Suppressor macrophage treated with lipopolysaccharide for 4 hours (primary cell): ENCODE results near the gene COL4A4.
"Not testable (repeated sequence)": the region's sequence is repeated elsewhere in the genome, so short reads cannot be mapped to it uniquely, and the experiment has no call there.

Experiments
- DNase-seq: peaks from one replicate; pipeline ENCODE4 v3.0.0-alpha.2; 2020

Gene COL4A4

DNA sequence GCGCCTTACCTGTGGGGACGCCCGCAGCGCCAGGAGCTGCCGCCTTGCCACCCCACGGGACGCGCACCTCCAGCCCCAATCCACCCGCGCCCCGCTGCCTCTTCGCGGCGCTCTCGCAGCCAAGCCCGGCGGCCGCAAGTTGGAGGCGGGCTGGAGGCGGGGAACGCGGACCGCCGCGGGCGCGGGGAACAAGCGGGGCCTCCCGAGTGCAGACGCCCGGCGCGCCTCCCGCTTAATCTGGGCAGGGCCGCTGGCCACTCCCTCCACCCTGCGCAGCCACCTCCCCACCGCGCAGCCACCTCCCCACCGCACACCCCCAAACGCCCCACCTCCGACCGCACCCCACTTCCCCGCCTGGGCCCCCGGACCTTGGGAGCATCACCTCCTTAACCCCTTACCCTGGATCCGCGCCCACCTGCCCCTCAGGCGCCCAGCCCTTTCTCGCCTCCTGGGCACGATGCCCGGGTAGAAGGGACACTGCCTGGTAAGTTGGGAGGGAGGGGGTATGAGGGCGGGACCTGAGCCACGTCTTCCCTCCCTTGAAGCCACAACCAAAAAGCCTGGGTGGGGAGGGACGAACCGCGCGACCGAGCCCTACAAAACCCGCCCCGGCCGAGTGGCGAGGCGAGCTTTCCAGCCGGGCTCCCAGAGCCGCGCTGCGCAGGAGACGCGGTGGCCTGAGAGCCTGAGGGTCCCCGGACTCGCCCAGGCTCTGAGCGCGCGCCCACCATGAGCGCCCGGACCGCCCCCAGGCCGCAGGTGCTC is at the start of gene COL4A4, which contains the start of gene COL4A3:
Gene COL4A4 (minus strand): TSS at position 208 of the 765 bp plus-strand sequence. CDS start 16,722 bp downstream, outside the sequence.
Gene COL4A3 (plus strand): TSS at position 627 of the 765 bp plus-strand sequence. CDS start 103 bp downstream, at position 730.
- no peak for DNase-seq

DNA sequence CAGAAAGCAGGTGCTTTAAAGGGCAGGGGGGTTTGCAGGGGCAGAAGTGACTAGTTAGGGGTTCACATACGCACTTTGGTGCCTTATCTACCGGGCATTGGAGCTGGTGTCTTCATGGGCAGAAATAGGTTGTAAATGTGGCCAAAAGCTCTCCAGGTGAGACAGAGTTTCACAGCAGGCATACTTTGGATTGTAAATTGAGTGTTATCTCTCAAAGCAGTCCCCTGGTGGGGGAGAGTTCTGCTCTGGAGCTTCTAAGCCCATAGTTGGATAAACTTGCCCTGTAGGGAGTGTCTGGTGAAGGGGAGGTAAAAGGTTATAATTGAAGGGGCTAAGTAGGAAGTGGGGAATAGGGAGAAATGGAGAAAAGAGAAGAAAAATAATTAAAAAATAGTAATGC is 43.6 kb upstream of the COL4A4 start:
- no peak for DNase-seq

DNA sequence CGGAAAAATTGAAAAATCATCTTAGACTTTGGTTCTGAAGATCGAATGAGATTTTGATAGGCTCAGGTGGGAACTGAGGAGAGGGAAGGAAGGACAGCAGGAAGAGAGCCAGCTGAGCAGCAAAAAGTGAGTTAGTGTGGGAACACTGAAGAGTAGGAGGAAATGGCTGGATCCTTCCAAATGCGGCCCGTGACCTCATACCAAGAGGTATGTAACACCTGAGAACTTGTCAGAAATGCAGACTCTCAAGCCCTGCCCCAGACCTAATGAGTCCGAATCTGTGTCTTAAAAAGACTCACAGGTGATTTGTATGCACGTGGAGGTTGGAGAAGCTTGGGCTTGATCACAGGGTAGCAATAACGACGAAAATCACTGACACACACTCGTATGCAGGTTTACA is 42.4 kb upstream of the COL4A4 start:
- DNase-seq = no peak

DNA sequence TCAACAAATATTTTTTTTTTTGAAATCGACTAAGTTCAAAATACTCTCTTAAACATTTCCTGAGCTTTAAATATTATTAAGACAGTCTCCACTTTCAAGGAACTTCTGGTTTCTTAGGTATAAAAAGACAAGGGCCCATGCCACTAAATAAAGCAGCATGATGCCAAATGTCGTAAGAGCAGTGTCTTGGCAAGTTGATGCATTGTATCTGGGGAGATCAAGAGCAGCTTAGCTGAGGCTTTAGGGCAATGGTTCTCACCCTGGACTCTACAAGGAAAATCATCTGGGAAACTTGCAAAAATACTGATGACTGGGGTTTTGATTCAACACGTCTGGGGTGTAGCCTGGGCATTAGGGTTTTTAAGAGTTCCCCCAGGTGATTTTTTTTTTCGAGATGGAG is 41.7 kb upstream of the COL4A4 start:
- DNase-seq = no peak

DNA sequence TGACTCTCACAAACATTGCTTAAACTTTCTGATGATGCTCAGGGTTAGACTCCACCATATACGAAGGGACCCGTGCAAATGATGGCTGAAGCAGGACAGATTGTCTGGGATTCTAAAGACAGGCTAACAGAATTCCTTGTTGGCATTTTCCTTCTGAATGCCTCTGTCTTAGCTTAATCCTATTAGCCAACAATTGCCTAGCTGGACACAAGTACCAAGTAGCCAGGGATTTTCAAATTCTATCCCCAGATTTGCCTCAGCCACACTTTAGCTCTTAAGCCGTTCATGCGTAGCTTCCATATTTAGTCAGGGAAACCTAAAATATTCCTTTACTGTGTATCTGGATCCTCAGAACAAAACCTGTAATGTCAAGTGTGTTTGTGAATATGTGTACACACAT is 40.4 kb upstream of the COL4A4 start:
- no peak for DNase-seq

DNA sequence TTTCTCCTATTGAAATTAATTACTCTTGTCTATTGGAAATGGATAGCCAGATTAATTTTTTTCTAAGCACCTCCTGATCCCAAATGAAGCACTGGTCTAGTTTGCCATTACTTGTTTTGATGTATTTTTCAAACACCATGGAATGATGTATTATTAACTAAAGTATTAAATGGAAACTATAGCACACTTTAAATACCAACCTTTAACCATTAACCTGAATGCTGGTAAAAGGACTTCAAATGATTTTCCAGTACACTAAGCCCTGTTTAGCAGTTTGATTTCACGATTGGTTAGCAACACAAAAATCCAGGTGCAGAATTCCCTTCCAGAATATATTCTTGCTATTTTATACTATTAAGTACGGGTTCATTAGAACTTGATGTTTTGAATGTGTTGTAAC is 37.8 kb upstream of the COL4A4 start:
- no peak for DNase-seq

DNA sequence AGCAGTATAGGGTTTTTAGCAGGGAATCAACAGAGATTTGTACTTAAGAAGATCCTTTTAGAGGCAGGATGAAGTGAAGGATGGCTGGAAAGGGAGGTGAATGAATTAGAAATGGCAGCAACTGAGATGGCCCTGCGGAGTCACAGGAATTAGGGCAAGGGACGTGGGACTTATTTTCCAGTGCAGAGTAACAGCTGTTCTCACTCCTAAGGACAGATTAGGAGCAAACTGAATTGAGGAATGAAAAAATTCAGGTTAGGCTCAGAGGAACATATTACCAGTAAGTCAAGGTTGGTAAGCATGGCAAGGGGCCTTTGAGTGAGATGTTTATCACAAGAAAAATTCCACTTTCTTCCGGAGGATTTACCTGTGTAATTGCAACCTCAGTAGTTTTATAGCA is 34.9 kb upstream of the COL4A4 start:
- no peak for DNase-seq

DNA sequence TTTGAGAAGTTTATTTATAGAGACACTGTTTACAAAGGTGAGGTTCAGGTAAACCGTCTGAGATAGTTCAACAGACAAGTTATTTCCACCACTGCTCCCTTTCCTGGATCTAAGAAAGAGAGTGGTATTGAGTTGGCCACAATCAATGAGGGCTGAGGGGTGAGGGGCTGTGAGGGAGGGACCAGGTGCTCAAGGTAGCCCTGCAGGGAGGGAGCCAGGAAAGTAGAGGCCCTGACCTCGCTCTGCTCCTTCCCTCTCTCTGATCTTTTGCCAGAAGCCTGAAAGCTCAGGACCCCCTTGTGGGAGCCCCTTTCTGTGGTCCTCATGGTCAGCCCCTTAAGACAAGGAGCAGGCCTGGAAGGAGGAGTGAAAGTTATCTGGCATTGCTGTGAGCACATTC is 30.2 kb upstream of the COL4A4 start:
- no peak for DNase-seq

DNA sequence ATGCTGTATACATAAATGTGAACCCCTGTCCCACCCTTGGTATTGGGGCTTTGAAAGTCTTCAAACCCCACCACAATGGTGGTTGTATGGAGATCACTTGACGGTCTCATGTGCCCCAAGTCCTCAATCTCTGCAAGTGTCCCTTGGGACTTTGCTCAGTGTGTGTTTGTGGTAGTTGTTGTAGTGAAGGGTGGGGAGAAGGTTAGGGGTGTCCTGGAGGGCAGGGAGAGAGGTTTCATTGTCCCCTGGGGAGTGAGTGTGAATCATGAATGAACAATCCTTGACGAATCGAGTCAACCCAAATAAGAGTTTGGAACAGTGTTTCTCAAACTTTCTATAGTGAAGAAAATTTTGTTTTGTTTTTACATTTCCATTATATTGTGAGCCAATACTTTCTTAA is 28.5 kb upstream of the COL4A4 start:
- no peak for DNase-seq

DNA sequence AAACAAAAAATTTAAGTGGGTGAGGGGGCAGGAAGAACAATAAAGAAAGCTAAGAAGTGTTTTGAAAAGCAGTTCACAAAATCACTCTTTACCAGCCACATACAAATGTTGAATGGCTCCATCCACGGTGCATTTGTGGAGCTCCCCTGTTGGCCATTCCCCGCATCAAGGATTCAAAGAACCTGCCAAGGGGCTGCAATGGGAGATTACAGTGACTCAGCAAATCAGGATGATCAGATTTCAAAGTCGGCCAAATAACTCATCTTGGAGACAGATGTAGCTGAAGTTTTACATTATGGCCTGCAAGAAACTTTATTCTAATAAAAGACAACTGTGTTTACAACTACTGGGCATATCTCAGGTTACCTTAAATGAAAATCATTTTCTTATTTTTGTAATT is 27.4 kb upstream of the COL4A4 start:
- no peak for DNase-seq

DNA sequence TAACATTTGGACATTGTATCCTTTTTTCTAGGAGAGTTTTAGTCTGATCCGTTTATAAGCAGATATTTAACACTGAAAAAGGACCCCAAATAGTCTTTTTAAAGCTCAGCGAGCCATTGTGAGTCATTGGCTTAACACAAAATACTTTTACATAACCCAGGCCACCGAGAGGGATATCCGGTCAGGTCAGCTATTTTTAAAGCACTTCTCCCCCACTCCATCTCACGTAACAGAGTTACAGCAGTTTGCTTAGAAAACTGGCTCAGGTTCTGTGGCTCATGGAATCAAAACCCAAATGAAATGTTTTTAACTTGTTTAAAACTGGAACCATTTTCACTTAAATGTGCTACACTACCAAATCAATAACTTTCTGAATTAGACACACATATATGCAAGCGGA is 24.3 kb upstream of the COL4A4 start:
- DNase-seq = no peak

DNA sequence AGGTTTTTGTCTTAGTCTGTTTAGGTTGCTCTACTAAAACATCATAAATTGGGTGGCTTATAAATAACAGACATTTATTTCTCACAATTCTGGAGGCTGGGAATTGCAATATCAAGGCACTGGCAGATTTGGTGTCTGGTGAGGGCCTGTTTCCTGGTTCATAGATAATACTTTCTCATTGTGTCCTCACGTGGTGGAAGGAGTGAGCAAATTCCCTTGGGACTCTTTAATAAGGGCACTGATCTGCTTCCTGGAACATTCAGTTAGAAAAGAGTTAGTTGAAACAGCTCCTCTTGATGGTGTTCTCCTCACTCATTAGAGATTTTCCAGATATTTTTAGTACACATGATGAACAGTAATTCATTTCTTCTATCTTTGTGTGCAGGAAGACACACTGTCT is 22.7 kb upstream of the COL4A4 start:
- no peak for DNase-seq

DNA sequence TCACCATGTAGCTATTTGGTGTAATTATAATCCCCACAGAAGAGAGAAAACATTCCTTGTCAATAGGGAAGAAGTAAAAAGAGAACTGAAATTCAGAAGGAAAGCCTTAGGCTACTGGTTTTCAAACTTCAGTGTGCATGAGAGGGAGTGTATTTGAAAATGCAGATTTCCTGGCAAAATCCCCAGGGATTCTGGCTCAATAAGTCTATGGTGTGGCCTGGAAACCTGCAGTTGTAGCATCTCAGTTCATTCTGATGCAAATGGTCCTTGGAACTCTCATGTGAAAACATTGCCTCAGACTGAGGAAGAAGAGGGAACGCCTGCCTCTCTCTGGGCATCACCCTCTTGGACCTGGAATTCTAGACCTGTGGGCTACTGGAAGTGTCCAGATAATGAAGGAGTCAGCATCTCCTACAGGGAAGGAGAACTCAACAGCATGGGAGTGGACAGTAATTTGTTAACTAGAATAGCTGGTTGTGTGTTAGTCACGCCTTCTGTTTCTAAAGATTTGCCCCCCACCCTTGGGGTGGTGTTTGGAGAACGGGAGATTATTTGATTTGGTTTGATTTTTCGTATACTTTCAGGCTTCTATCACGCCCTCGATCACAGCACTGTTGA is 21.7 kb upstream of the COL4A4 start:
- DNase-seq = no peak

DNA sequence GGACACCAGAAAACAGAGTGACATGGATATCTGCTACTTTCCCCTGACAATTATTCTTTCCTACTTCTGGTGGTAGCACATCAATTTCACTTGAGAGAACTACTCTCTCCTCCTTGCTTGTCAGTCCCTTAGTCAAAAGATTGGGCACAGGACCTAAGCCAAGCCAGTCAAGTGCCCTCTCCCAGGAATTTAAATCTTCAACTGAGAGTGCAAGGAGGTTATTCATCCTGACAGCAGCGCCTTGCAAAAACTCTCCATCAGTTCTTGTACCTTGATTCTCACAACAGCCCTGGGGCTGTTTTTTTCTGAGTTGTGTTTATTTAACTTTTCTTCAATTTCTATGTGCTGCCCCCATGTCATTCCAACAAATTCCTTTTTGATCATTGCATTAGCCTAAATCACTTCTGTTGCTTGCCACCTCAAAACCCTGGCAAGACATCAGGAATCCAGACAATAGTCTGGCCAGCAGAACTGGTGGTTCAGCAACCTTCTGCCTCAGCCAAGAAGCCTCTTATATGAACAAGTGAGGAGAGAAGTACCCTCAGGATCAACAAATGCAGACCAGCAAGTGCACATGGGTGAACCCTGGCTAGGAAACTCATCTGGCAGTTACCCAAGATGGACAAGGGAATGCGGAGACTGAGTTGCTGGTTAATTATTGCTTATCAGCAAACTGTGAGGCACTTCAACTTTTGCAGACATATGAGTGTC is 19.8 kb upstream of the COL4A4 start:
- DNase-seq = no peak

DNA sequence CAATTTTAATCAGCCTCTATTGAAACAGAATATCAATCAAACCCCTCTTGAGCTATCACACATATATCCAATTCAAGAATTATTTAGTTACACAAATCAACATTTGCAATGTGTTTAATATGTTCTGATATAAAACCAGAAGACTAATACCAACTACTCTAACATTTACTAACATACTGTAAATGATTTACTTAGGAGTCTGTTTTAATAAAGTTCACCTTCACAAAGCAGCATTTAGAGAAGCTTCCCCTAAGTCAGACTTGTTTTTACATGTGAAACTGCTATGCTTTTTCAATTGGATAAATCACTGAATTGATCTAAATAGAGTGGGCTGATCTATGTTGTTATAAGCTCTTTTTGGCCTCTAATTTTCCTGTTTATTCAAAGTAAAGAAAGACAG is 18.8 kb upstream of the COL4A4 start:
- no peak for DNase-seq

DNA sequence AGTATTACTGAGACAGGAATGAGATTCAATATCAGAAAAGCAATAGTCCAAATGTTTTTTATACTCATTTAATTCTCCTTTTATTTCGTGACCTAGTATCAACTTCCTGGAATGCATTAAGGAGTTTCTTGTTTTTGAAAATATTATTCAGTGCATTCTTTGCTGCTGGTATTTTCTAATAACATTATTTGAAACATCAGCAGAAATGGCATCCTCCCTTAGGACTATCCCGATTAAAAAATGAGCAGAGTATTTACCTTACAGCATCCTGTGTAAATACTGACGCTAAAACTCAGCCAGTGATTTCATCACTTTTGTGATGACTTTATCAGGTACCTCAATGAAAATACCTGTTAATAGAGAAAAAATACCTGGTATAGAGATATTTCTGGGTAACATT is 16.8 kb upstream of the COL4A4 start:
- DNase-seq = no peak

DNA sequence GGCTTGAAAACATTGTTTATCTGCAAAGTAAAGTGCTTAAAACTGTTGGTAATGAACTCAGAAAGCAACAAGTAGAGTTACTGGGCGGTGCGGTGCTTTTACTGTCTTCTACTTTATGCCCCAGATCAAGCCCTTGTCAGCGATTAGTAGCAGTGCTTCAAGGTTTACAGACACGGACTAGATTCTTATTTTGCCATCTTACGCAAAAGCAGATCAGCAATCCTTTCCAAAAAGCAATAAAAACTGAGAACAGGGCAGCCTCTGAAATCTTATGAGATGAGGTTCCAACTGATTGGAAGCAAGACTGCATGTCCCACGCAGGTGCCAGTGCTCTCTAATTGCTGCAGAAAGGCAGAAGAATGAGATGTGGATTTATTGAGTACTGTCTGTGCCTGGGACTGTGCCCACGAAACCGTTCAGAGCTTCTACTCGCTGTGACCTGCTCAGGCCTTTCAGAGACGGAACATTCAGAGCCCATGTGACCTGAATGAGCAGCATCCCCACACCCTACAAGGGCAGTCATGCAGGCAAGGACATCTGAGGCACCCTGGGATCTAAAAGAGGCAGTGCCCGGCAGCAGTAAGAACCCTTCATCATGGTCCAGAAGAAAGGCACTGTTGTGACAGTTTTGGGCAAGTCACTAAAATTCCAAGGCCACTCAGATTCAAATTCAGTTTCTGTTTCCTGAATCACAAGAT is 16.1 kb upstream of the COL4A4 start:
- no peak for DNase-seq

DNA sequence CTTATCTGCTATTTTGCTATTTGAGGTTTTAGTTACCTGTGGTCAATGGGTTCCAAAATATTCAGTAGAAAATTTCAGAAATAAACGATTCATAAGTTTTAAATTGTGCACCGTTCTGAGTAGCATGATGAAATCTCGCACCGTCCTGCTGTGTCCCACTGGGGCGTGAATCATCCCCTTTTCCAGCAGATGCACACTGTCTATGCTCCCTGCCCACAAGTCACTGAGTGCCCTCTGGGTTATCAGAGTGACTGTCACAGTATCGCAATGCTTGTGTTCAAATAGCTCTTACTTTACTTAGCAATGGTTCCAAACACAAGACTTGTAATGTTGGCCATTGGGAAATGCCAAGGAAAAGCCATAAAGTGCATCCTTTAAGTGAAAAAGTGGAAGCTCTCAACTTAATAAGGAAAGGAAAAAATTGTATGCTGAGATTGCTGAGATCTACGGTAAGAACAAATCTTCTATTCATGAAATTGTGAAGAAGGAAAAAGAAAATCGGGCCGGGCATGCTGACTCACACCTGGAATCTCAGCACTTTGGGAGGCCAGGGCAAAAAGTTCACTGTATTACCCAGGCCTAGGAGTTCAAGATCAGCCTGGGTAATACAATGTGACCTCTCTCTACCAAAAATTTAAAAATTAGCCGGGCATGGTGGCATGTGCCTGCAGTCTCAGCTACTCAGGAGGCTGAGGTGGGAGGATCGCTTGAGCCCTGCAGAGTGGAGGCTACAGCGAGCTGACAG is 13.8 kb upstream of the COL4A4 start:
- no peak for DNase-seq

DNA sequence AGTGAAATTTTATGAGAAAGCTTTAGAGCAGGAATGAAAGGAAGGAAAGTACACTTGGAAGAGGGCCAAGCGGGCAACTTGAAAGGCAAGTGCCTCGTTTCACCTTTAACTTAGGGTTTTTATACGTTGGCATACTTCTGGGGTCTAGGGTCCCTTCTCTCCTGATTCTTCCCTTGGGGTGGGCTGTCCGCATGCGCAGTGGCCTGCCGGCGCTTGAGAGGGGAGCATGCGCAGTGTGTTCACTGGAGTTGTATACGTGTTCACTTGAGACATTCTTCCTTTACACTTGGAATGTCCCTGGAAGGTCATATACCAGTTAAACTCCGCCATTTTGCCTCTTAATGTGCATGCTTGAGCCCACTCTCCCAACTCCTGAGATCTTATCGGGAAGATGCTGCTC is 7.8 kb upstream of the COL4A4 start:
- DNase-seq = not testable (repeated sequence)

DNA sequence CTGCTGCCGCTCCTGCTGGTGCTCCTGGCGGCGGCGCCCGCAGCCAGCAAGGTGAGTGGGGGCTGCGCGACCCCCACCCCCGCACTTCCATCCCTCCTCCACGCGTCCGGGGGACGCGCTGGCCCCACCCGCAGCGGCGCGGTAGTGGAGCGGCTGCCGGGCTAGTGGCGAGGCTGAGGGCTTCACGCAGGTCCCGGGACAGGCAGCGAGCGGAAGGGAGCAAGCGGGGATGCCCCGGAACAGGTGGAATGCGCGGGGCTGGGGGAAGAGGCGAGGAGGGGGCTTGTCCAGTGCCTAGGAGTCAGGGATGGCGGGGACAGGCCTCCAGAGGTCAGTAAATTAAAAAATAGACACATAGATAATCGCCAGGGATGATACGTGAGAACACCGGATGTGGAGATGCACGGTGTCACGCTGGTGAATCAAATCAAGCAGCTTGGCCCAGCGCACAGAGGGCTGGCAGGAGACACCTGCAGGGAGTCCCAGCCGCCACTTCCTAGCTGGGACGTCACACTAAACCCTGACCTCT is 822 bp upstream of the COL4A4 start:
- DNase-seq = no peak

DNA sequence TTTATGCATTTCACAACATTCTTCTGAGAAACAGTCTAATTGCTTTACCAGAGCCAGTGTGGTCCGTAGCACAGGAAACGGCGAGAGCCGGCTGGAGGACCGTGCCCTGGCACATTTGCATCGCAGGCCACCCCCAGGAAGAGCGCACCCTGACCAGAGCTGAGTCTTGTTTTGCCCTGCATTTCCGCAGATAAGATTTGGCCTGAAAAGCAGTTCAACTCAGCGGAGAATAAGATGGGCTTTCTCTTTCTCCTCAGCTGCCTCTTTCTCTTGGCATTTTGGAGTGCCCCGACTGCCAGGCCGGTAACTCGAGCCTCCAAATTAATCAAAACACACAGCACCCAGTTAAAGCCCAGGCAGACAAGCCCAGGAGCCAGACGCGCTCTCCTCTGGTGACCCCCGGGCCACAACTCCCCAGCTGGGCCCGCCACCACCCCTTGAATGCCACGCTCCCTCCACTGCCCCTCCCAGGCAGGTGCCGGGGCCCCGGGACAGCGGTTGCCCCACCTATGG is 464 bp downstream of the COL4A4 start:
- DNase-seq = no peak

DNA sequence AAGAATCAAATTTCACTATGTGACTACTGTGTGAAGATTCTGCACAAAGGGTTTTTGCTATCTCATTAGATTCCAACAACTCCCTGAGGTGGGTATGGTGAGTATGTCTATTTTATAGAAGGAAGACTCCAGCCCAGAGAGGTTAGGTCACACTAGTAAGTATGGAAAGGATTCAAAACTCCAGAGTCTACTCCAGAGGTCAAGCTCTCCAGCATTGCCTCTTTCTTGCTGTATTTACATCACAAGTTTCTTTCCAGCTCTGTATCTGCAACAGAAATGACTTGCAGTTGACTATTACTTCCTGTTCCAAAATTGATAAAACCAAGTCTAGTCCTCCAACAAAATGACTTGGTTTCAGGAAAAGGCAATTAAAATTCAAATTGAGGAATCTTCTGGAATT is 2.1 kb downstream of the COL4A4 start:
- no peak for DNase-seq
